ENCODE measurements around the gene CEACAM8.
A peak's percentile ranks its signal among the peaks of the same experiment; 100 is the strongest.
"Not testable (repeated sequence)": the region's sequence is repeated elsewhere in the genome, so short reads cannot be mapped to it uniquely, and the experiment has no call there.

The CEACAM8 gene

GRCh38 chr19:42594617-42595489 is at the start of gene CEACAM8:
Gene CEACAM8 (minus strand): TSS chr19:42594924. CDS start chr19:42594828, 96 bp downstream.
- no peak for DNase-seq

GRCh38 chr19:42639324-42640092 is 44.8 kb upstream of the CEACAM8 start:
- not testable (repeated sequence) for DNase-seq

GRCh38 chr19:42635233-42635539 is 40.5 kb upstream of the CEACAM8 start:
- no peak for DNase-seq

- peak; percentile 12 for DNase-seq
These were observed 39.9 kb upstream of the CEACAM8 start for GRCh38 chr19:42634409-42635232.

GRCh38 chr19:42629191-42629590 is 34.5 kb upstream of the CEACAM8 start:
- DNase-seq, result no peak

GRCh38 chr19:42628411-42629140 is 33.9 kb upstream of the CEACAM8 start:
- no peak for DNase-seq

GRCh38 chr19:42627916-42628315 is 33.2 kb upstream of the CEACAM8 start:
- DNase-seq, result no peak

- no peak for DNase-seq
These were observed 31.5 kb upstream of the CEACAM8 start for GRCh38 chr19:42626181-42626580.

GRCh38 chr19:42619271-42619670 is 24.5 kb upstream of the CEACAM8 start:
- no peak for DNase-seq

GRCh38 chr19:42613666-42614065 is 18.9 kb upstream of the CEACAM8 start:
- no peak for DNase-seq

- DNase-seq, result not testable (repeated sequence)
These were observed 15.7 kb upstream of the CEACAM8 start for GRCh38 chr19:42610401-42610915.

GRCh38 chr19:42606660-42607351 is 12.1 kb upstream of the CEACAM8 start:
- DNase-seq, result peak; percentile 11

GRCh38 chr19:42601811-42602443 is 7.2 kb upstream of the CEACAM8 start:
- DNase-seq, result no peak

GRCh38 chr19:42596391-42597072 is 1.8 kb upstream of the CEACAM8 start:
- DNase-seq, result peak; percentile 25

GRCh38 chr19:42595550-42596172 is 937 bp upstream of the CEACAM8 start:
- DNase-seq, result no peak

- DNase-seq, result no peak
These were observed 4.9 kb downstream of the CEACAM8 start for GRCh38 chr19:42589792-42590191.

- no peak for DNase-seq
These were observed 10.3 kb downstream of the CEACAM8 start for GRCh38 chr19:42584466-42584865.

- DNase-seq, result no peak
These were observed 17.7 kb downstream of the CEACAM8 start for GRCh38 chr19:42577016-42577415.

- DNase-seq, result no peak
These were observed 18.5 kb downstream of the CEACAM8 start for GRCh38 chr19:42576241-42576640.

GRCh38 chr19:42573642-42574041 is 21.1 kb downstream of the CEACAM8 start:
- DNase-seq, result no peak
